HFF-Myc (cell line): ENCODE results near the gene ATXN7L3.

Experiments
- DNase-seq: peaks from one replicate; pipeline ENCODE4 v3.0.0-alpha.2; 2011; ENCODE audit warnings: low read depth; ENCODE audit errors: extremely low read depth
- H3K4me3 ChIP-seq: replicated peaks from 2 replicates; pipeline ENCODE4 v1.5.1; 2011; ENCODE audit warnings: low read depth, mild to moderate bottlenecking, control low read depth, low read length
- TF ChIP-seq, protein P1 (sequence below): IDR thresholded peaks from 2 replicates; pipeline ENCODE4 v1.5.1; 2012; ENCODE audit warnings: mild to moderate bottlenecking, low read depth, low read length, control low read depth; ENCODE audit errors: missing control alignments

Gene ATXN7L3

GRCh38 chr17:44214230-44214494, 14.5 kb upstream of the ATXN7L3 start:
- TF ChIP-seq, protein P1, sequence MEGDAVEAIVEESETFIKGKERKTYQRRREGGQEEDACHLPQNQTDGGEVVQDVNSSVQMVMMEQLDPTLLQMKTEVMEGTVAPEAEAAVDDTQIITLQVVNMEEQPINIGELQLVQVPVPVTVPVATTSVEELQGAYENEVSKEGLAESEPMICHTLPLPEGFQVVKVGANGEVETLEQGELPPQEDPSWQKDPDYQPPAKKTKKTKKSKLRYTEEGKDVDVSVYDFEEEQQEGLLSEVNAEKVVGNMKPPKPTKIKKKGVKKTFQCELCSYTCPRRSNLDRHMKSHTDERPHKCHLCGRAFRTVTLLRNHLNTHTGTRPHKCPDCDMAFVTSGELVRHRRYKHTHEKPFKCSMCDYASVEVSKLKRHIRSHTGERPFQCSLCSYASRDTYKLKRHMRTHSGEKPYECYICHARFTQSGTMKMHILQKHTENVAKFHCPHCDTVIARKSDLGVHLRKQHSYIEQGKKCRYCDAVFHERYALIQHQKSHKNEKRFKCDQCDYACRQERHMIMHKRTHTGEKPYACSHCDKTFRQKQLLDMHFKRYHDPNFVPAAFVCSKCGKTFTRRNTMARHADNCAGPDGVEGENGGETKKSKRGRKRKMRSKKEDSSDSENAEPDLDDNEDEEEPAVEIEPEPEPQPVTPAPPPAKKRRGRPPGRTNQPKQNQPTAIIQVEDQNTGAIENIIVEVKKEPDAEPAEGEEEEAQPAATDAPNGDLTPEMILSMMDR: no peak
- no peak for DNase-seq
- no peak overlapping the region for H3K4me3 ChIP-seq

DNA sequence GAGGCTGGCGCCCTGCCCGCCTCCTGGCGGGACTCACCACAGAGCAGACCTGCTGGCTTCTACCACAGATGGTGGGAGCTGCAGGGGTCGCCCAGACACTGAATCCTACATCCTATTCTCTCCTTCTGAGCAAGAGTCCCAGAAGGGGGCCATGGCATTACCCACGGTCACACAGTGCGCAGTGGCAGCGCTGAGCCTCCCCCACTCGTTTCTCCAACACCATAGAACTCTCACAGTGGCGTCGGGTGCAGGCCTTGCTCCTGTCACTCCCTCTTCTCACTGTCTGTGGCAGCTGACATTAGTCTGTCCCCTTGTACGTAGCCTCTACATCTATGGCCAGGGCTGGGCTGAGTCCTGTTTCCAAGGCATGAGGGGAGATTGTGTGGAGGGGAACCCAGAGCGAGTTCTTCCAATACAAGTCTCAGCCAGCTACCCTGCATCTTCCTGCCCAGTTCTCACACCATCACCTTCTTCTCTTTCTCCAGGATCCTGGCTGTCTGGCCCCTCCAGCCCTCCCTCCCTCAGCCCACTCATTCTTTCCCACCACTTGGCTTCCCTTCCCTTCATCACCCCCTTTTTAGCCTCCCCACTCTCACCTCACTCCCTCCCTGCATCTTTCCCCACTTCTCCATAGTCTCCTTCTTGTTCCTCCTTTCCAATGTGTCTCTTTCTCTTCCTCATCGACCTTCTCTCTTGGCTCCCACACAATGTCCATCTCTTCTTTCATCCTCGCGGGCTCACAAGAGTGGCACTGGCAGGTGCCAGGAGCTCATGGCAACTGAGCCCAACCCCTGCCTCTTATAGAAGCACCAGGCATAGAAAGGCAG, 13.9 kb upstream of the ATXN7L3 start:
- DNase-seq: no peak
- H3K4me3 ChIP-seq: no peak overlapping the region
- TF ChIP-seq, protein P1: no peak

- no peak overlapping the region for H3K4me3 ChIP-seq
- no peak for DNase-seq
- TF ChIP-seq, protein P1: no peak
Observed at GRCh38 chr17:44212507-44213402, 13.1 kb upstream of the ATXN7L3 start.

- DNase-seq: no peak
- TF ChIP-seq, protein P1: no peak
- no peak overlapping the region for H3K4me3 ChIP-seq
Observed at GRCh38 chr17:44211281-44212265, 11.9 kb upstream of the ATXN7L3 start.

DNA sequence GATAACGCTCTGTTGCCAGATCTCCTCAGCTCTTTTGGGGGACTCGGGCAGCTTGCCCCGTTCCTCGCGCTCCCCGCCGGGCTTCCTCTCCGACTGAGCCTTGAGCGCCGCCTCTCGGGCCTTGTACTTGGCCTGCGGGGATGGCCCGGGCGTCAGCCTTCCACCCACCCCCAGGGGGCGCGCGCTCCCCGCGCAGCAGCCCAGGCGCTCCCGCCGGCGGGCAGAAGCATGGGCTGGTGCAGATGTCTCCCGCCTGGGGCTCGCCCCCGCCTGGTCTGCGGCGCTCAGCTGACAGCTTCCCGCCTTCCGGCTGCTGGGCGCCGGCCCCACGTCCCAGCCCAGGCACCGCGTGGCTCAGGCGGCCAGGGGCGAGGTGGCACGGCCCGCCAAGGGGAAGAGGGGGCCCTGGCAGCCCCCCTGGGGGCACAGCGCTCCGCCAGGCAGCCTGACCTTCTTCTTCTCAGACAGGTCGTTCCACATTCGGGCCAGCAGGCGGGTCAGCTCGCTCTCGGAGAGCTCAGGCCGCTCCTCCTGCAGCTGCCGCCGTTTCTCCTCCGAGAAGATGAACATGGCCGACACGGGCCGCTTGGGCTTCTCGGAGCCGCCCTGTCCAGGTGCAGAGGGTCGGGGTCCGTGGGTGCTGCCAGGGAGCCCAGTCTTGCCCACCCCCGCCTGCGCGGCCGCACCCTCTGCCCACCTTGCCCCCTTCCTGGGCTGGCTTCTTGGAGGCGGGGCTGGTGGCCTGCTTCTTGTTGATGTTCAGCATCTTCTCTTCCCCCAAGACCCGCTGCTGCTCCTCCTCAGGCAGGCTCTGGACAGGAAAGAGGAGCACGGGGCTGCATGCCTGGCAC, 10.9 kb upstream of the ATXN7L3 start:
- no peak overlapping the region for H3K4me3 ChIP-seq
- TF ChIP-seq, protein P1: peak; percentile 95
- no peak for DNase-seq
